Effector memory CD4-positive, alpha-beta T cell (primary cell): ENCODE measurements around the gene PTRHD1.

ENCODE experiments used
- DNase-seq, 3 donors: peaks; one replicate each; pipeline ENCODE4 v3.0.0-alpha.2; 2020
- H3K27ac ChIP-seq: 2 replicates; pipeline ENCODE4 v1.7.0; 2013; ENCODE audit warnings: mild to moderate bottlenecking, low read length, moderate library complexity; ENCODE audit not compliant: insufficient read depth, poor library complexity, severe bottlenecking
- H3K27me3 ChIP-seq: replicated peaks from 2 replicates; pipeline ENCODE4 v1.7.0; 2013; ENCODE audit warnings: mild to moderate bottlenecking, low read length; ENCODE audit not compliant: insufficient read depth, control insufficient read depth, poor library complexity, severe bottlenecking
- H3K36me3 ChIP-seq: 2 replicates; pipeline ENCODE4 v1.7.0; 2013; ENCODE audit warnings: mild to moderate bottlenecking, low read length, moderate library complexity; ENCODE audit not compliant: control insufficient read depth, insufficient read depth
- H3K4me1 ChIP-seq: 2 replicates; pipeline ENCODE4 v1.7.0; 2013; ENCODE audit warnings: low read length, mild to moderate bottlenecking; ENCODE audit not compliant: control insufficient read depth, insufficient read depth, poor library complexity, severe bottlenecking
- H3K4me3 ChIP-seq: 2 replicates; pipeline ENCODE4 v1.7.0; 2013; ENCODE audit warnings: low read length, low read depth, mild to moderate bottlenecking; ENCODE audit not compliant: insufficient read depth, poor library complexity, severe bottlenecking
- H3K9me3 ChIP-seq: 2 replicates; pipeline ENCODE4 v1.7.0; 2013; ENCODE audit warnings: mild to moderate bottlenecking, low read length, moderate library complexity; ENCODE audit not compliant: control insufficient read depth

Gene PTRHD1

GRCh38 chr2:24785671-24786321 is 7.4 kb downstream of the PTRHD1 start:
- Histone ChIP-seq H3K9me3 (no peaks in the 10 kb centered on the region), H3K36me3 (no peaks in the 10 kb centered on the region), H3K27ac (no peak overlapping the region), H3K4me3 (no peak overlapping the region), H3K4me1 (no peaks in the 10 kb centered on the region), H3K27me3 (no peaks in the 10 kb centered on the region)
- DNase-seq, result no peak

GRCh38 chr2:24783641-24784040 is 9.6 kb downstream of the PTRHD1 start:
- Histone ChIP-seq H3K27ac (no peak overlapping the region), H3K36me3 (no peaks in the 10 kb centered on the region), H3K4me1 (no peaks in the 10 kb centered on the region), H3K9me3 (no peaks in the 10 kb centered on the region), H3K4me3 (no peak overlapping the region), H3K27me3 (no peaks in the 10 kb centered on the region)
- no peak for DNase-seq

- no peaks in the 10 kb centered on the region for H3K9me3 ChIP-seq
- no peak overlapping the region for H3K27ac ChIP-seq
- no peaks in the 10 kb centered on the region for H3K4me1 ChIP-seq
- H3K27me3 ChIP-seq, result no peaks in the 10 kb centered on the region
- DNase-seq, result no peak
- H3K36me3 ChIP-seq, result no peaks in the 10 kb centered on the region
- H3K4me3 ChIP-seq, result no peak overlapping the region
Observed at GRCh38 chr2:24779116-24779515, 14.1 kb downstream of the PTRHD1 start.

- Histone ChIP-seq H3K27me3 (no peaks in the 10 kb centered on the region), H3K4me1 (no peaks in the 10 kb centered on the region), H3K36me3 (peaks cover 8% of the 10 kb centered on the region), H3K9me3 (no peaks in the 10 kb centered on the region), H3K27ac (no peak overlapping the region), H3K4me3 (no peak overlapping the region)
- DNase-seq, result no peak
Observed at GRCh38 chr2:24774373-24774772, 18.8 kb downstream of the PTRHD1 start.

GRCh38 chr2:24771764-24772586 is 21.2 kb downstream of the PTRHD1 start:
- Histone ChIP-seq H3K4me1 (no peaks in the 10 kb centered on the region), H3K9me3 (no peaks in the 10 kb centered on the region), H3K36me3 (peaks cover 18% of the 10 kb centered on the region), H3K27me3 (no peaks in the 10 kb centered on the region), H3K4me3 (no peak overlapping the region), H3K27ac (no peak overlapping the region)
- no peak for DNase-seq

GRCh38 chr2:24771061-24771460 is 22.1 kb downstream of the PTRHD1 start:
- Histone ChIP-seq H3K27me3 (no peaks in the 10 kb centered on the region), H3K27ac (no peak overlapping the region), H3K9me3 (no peaks in the 10 kb centered on the region), H3K4me1 (no peaks in the 10 kb centered on the region), H3K4me3 (no peak overlapping the region), H3K36me3 (peaks cover 18% of the 10 kb centered on the region)
- DNase-seq, result no peak

- Histone ChIP-seq H3K27me3 (no peaks in the 10 kb centered on the region), H3K9me3 (no peaks in the 10 kb centered on the region), H3K4me1 (no peaks in the 10 kb centered on the region), H3K36me3 (peaks cover 22% of the 10 kb centered on the region), H3K4me3 (no peak overlapping the region), H3K27ac (no peak overlapping the region)
- DNase-seq, result no peak
Observed at GRCh38 chr2:24768601-24769000, 24.6 kb downstream of the PTRHD1 start.

GRCh38 chr2:24768013-24768412 is 25.2 kb downstream of the PTRHD1 start:
- Histone ChIP-seq H3K9me3 (no peaks in the 10 kb centered on the region), H3K36me3 (peaks cover 22% of the 10 kb centered on the region), H3K4me3 (no peak overlapping the region), H3K27me3 (no peaks in the 10 kb centered on the region), H3K4me1 (no peaks in the 10 kb centered on the region), H3K27ac (no peak overlapping the region)
- DNase-seq, result no peak

- peaks cover 27% of the 10 kb centered on the region for H3K36me3 ChIP-seq
- no peaks in the 10 kb centered on the region for H3K4me1 ChIP-seq
- no peak for DNase-seq
- no peak overlapping the region for H3K4me3 ChIP-seq
- H3K9me3 ChIP-seq, result no peaks in the 10 kb centered on the region
- no peaks in the 10 kb centered on the region for H3K27me3 ChIP-seq
- H3K27ac ChIP-seq, result no peak overlapping the region
Observed at GRCh38 chr2:24766609-24767008, 26.6 kb downstream of the PTRHD1 start.

GRCh38 chr2:24763843-24764242 is 29.3 kb downstream of the PTRHD1 start:
- Histone ChIP-seq H3K36me3 (peaks cover 22% of the 10 kb centered on the region), H3K9me3 (no peaks in the 10 kb centered on the region), H3K27ac (no peak overlapping the region), H3K4me3 (no peak overlapping the region), H3K27me3 (no peaks in the 10 kb centered on the region), H3K4me1 (no peaks in the 10 kb centered on the region)
- DNase-seq, result no peak
